ENCODE results near the gene NACC2.

NACC2 gene

GRCh38 chr9:136007934-136008692 is 87.0 kb downstream of the NACC2 start:
- DNase-seq = no peak

GRCh38 chr9:136007276-136007933 is 87.7 kb downstream of the NACC2 start:
- no peak for DNase-seq

GRCh38 chr9:136006169-136006568 is 88.9 kb downstream of the NACC2 start:
- no peak for DNase-seq

- DNase-seq = no peak
Observed at GRCh38 chr9:136004712-136005111, 90.4 kb downstream of the NACC2 start.

- no peak for DNase-seq
Observed at GRCh38 chr9:136004219-136004618, 90.9 kb downstream of the NACC2 start.

GRCh38 chr9:136003411-136004218 is 91.5 kb downstream of the NACC2 start:
- no peak for DNase-seq

- no peak for DNase-seq
Observed at GRCh38 chr9:136002881-136003280, 92.2 kb downstream of the NACC2 start.

GRCh38 chr9:136002215-136002614 is 92.9 kb downstream of the NACC2 start:
- no peak for DNase-seq

GRCh38 chr9:136001231-136001630 is 93.9 kb downstream of the NACC2 start:
- DNase-seq = no peak

- DNase-seq = no peak
Observed at GRCh38 chr9:135998410-135999071, 96.5 kb downstream of the NACC2 start.

- DNase-seq = no peak
Observed at GRCh38 chr9:135998016-135998380, 97.1 kb downstream of the NACC2 start.

GRCh38 chr9:135997090-135998015 is 97.7 kb downstream of the NACC2 start:
- no peak for DNase-seq

- no peak for DNase-seq
Observed at GRCh38 chr9:135995816-135996215, 99.3 kb downstream of the NACC2 start.

GRCh38 chr9:135994501-135995192 is 100.4 kb downstream of the NACC2 start:
- DNase-seq = no peak

GRCh38 chr9:135993765-135994500 is 101.2 kb downstream of the NACC2 start:
- no peak for DNase-seq

GRCh38 chr9:135993409-135993742 is 101.7 kb downstream of the NACC2 start:
- DNase-seq = no peak

- DNase-seq = peak; percentile 39
Observed at GRCh38 chr9:135992486-135993408, 102.3 kb downstream of the NACC2 start.

GRCh38 chr9:135991771-135992170 is 103.3 kb downstream of the NACC2 start:
- DNase-seq = no peak
